ENCODE results near the gene MROH7.

Gene MROH7

GRCh38 chr1:54744696-54745095 lies 103.1 kb downstream of the MROH7 start:
- no peak for DNase-seq

- DNase-seq, result no peak
Measured at GRCh38 chr1:54745274-54745673, 103.7 kb downstream of the MROH7 start.

GRCh38 chr1:54745864-54746263 lies 104.3 kb downstream of the MROH7 start:
- DNase-seq, result no peak

GRCh38 chr1:54748094-54748835 lies 106.7 kb downstream of the MROH7 start:
- no peak for DNase-seq

GRCh38 chr1:54750596-54750995 lies 109.0 kb downstream of the MROH7 start:
- no peak for DNase-seq

- no peak for DNase-seq
Measured at GRCh38 chr1:54751426-54751825, 109.8 kb downstream of the MROH7 start.

- DNase-seq, result no peak
Measured at GRCh38 chr1:54754045-54754444, 112.5 kb downstream of the MROH7 start.

GRCh38 chr1:54754486-54755285 lies 113.1 kb downstream of the MROH7 start:
- no peak for DNase-seq

- no peak for DNase-seq
Measured at GRCh38 chr1:54757833-54758232, 116.2 kb downstream of the MROH7 start.

GRCh38 chr1:54758678-54759348 lies 117.2 kb downstream of the MROH7 start:
- DNase-seq, result no peak
